ENCODE results near the gene RAD23B.
"Not testable (repeated sequence)": the region's sequence is repeated elsewhere in the genome, so short reads cannot be mapped to it uniquely, and the experiment has no call there.

RAD23B gene

DNA sequence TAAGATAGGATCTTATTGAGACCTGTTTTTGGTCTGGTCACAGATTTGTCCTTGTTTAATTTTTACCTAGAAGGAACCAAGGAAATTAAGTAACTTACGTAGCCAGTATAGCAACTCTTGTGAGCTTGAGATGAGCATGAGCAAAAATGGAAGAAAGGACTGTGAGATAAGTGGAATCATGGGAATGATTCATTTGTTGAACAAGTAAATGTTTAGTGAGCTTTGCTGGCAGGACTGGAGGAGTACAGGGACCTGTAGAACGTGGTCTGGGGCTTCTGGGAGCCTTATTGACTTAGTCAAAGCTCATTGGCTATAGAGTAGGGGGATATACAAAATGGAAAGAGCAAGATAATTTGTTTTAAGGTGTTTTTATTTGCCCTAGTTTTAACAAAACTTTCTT is 3.0 kb downstream of the RAD23B start:
- Mint-ChIP-seq H3K36me3 (ENCODE audit: insufficient read depth) (peaks cover 36% of the 10 kb centered on the region), H3K9me3 (no peaks in the 10 kb centered on the region), H3K4me3 (peak overlapping the region; percentile 91 to 96), H3K27me3 (no peaks in the 10 kb centered on the region), H3K4me1 (ENCODE audit: low read depth in 2 of 2) (peaks cover 36 to 64% of the 10 kb centered on the region in 2 donors), H3K27ac (no peak overlapping the region)
- DNase-seq (no peak), ATAC-seq (replicated peaks) (no peak)

DNA sequence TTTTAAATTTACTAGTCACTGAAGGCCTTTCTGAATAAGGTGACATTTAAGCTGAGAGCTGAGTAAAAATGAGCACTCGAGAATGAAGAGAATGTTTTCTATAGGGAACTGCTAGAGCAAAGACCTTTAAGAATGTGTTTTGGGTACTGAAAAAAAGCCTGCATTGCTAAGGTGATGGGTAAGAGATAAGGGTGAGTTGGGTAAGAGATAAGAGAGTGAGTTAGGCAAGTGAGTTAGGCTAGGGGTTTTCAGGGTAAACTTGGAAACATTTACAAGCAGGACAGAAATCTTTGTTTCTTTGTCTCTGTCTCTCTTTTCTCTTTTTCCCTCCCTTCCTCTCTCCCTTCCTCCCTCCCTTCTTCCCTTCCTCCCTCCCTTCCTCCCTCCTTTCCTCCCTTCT is 5.6 kb downstream of the RAD23B start:
- no peak overlapping the region for H3K4me3 Mint-ChIP-seq
- H3K9me3 Mint-ChIP-seq = no peaks in the 10 kb centered on the region
- no peaks in the 10 kb centered on the region for H3K27me3 Mint-ChIP-seq
- H3K36me3 Mint-ChIP-seq (ENCODE audit: insufficient read depth) = peaks cover 27% of the 10 kb centered on the region
- ATAC-seq (replicated peaks) (no peak), DNase-seq (no peak)
- peaks cover 37 to 69% of the 10 kb centered on the region in 2 donors for H3K4me1 Mint-ChIP-seq (ENCODE audit: low read depth in 2 of 2)
- H3K27ac Mint-ChIP-seq = peak overlapping the region in 1 of 2 donors; percentile 33

DNA sequence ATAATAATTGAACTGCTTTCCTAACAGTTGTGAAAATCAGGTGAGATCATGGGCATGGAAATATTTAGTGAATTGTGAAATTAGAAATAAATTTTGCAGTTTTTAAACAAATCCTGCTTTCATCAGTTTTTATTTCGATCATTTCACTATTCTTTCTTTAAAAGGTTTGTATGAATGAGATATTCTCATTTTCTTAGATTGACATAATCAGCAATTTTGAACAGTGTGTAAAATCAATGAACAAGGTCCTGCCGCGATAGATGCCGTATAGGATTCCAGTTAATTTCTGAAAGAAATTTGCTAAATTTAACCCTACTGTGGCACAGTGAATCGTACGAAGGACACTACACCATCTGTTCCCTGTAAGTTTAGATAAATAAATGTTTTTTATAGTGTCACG is 7.5 kb downstream of the RAD23B start:
- Mint-ChIP-seq H3K27ac (no peak overlapping the region), H3K27me3 (no peaks in the 10 kb centered on the region)

DNA sequence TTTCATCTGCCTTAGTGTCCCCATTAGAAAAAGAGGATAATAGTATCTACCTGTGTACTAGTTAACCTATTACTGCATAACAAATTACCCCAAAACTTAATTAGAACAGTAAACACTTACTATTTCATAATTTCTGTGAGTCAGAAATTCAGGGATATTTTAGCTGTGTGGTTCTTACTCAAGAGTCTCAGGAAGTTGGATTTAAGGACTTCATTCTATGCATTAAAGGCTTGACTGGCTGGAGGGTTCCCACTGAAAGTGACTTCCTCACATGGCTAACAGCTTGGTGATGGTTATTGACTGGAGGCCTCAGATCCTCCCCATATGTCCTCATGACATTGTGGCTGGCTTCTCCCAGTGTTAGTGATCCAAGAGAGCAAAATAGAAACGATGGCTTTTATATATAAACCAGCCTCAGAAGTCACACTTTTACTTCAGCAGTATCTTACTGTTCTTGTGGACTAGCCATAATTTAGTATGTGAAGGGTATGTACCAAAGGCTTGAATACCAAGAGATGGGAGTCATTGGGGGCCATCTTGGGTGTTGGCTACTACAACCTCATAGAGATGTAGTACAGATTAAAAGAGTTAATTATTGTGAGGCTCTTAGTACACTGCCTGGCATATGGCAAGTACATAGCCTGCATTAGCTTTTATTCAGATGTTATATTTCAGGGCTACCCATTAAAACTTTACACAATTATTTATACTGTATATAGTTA is 9.9 kb downstream of the RAD23B start:
- H3K36me3 Mint-ChIP-seq (ENCODE audit: insufficient read depth) = peaks cover 3% of the 10 kb centered on the region
- H3K27me3 Mint-ChIP-seq = no peaks in the 10 kb centered on the region
- ATAC-seq (replicated peaks) (no peak), DNase-seq (no peak)
- H3K9me3 Mint-ChIP-seq = no peaks in the 10 kb centered on the region
- peaks cover 37 to 66% of the 10 kb centered on the region in 2 donors for H3K4me1 Mint-ChIP-seq (ENCODE audit: low read depth in 2 of 2)
- no peak overlapping the region for H3K4me3 Mint-ChIP-seq
- no peak overlapping the region for H3K27ac Mint-ChIP-seq

More for the DNA sequence above, 7.5 kb downstream of the RAD23B start:
- Mint-ChIP-seq H3K36me3 (ENCODE audit: insufficient read depth) (peaks cover 16% of the 10 kb centered on the region), H3K4me1 (ENCODE audit: low read depth in 2 of 2) (peaks cover 50 to 73% of the 10 kb centered on the region in 2 donors), H3K9me3 (no peaks in the 10 kb centered on the region), H3K4me3 (no peak overlapping the region)
- no peak for DNase-seq
- no peak for ATAC-seq (replicated peaks)

DNA sequence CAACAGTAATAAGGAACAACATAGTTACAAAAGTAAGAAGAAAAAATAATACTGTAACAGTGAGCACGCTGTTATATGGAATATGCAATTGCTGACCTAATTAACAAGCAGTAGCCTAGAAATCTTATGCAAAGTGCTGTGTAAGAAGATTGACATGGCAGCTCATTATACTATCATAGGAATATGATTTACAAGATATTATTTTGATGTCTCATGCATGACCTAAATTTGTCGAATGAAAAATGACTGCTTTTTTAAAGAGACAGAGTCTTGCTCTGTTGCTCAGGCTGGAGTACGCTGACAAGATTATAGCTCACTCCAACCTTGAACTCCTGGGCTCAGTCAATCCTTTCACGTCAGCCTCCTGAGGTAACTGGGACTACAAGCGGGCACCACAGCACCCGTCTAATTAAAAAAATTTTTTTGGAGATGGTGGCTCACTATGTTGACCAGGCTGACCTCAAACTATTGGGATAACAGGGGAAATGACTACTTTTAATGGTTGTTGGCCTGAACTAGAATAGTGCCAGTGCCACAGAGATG is 10.5 kb downstream of the RAD23B start:
- Mint-ChIP-seq H3K9me3 (no peaks in the 10 kb centered on the region), H3K27me3 (no peaks in the 10 kb centered on the region), H3K27ac (peak overlapping the region in 1 of 2 donors; percentile 20), H3K36me3 (ENCODE audit: insufficient read depth) (peaks cover 3% of the 10 kb centered on the region), H3K4me1 (ENCODE audit: low read depth in 2 of 2) (peaks cover 37 to 63% of the 10 kb centered on the region in 2 donors), H3K4me3 (peak overlapping the region in 1 of 2 donors; percentile 20)
- ATAC-seq (replicated peaks) = no peak
- no peak for DNase-seq

DNA sequence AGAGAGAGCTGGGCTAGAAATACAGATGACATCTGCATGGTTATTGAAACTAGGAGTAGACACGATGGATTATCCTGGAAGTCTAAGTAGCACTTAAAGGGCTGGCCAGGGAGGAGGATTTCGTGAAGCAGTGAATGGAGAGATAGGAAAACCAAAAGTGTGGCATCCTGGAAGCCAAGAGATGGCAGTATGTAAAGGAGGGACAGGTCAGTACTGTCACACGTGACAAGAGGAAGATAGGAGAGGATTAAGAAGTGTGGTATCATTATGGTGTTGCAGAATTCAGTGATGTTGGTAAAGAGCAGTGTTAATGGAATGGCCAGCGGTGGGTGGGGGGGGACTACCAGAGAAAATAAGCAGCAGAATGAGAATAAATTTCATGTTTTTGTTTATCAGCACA is 11.7 kb downstream of the RAD23B start:
- peak overlapping the region; percentile 1 to 27 for H3K27ac Mint-ChIP-seq
- H3K4me3 Mint-ChIP-seq = peak overlapping the region in 1 of 2 donors; percentile 20
- ATAC-seq (replicated peaks) = no peak
- H3K36me3 Mint-ChIP-seq (ENCODE audit: insufficient read depth) = peaks cover 3% of the 10 kb centered on the region
- no peaks in the 10 kb centered on the region for H3K9me3 Mint-ChIP-seq
- DNase-seq = no peak
- peaks cover 30 to 62% of the 10 kb centered on the region in 2 donors for H3K4me1 Mint-ChIP-seq (ENCODE audit: low read depth in 2 of 2)
- H3K27me3 Mint-ChIP-seq = no peaks in the 10 kb centered on the region

DNA sequence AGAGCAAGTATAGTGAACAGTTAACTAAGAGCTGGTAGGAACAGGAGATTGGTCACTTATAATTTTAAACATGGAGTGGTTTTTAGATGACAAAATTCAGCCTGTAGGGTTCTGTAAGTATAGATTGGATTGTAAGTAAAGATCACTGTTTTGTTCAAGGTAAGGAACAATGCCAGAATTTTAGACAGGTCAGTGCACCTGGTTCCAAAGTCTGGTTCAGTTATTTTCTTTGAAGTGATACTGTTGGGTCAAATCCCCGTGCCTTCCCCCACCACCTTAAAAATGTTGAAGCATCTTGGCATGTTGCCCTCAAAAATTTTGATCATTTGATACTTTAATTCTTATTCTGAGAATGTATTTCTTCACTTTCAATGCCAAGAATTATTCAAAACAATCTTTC is 12.9 kb downstream of the RAD23B start:
- no peak for ATAC-seq (replicated peaks)
- peaks cover 10% of the 10 kb centered on the region for H3K36me3 Mint-ChIP-seq (ENCODE audit: insufficient read depth)
- no peak overlapping the region for H3K4me3 Mint-ChIP-seq
- H3K9me3 Mint-ChIP-seq = no peaks in the 10 kb centered on the region
- H3K4me1 Mint-ChIP-seq (ENCODE audit: low read depth in 2 of 2) = peaks cover 23 to 53% of the 10 kb centered on the region in 2 donors
- H3K27ac Mint-ChIP-seq = peak overlapping the region in 1 of 2 donors; percentile 67
- DNase-seq = no peak
- H3K27me3 Mint-ChIP-seq = no peaks in the 10 kb centered on the region

DNA sequence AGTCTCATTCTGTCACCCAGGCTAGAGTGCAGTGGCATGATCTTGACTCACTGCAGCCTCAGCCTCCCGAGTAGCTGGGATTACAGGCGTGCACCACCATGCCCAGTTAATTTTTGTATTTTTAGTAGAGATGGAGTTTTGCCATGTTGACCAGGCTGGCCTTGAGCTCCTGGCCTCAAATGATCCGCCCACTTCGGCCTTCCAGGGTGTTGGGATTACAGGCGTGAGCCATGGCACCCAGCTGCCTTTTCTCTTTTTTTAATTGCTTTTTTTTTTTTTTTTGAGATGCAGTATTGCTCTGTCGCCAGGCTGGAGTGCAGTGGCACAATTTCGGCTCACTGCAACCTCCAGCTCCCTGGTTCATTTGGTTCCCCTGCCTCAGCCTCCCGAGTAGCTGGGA is 13.5 kb downstream of the RAD23B start:
- not testable (repeated sequence) for H3K9me3 Mint-ChIP-seq; DNase-seq; ATAC-seq (replicated peaks); H3K4me3 Mint-ChIP-seq; H3K27me3 Mint-ChIP-seq
- Mint-ChIP-seq H3K27ac (peak overlapping the region in 1 of 2 donors; percentile 67), H3K4me1 (ENCODE audit: low read depth in 2 of 2) (peaks cover 23 to 51% of the 10 kb centered on the region in 2 donors), H3K36me3 (ENCODE audit: insufficient read depth) (peaks cover 16% of the 10 kb centered on the region)

DNA sequence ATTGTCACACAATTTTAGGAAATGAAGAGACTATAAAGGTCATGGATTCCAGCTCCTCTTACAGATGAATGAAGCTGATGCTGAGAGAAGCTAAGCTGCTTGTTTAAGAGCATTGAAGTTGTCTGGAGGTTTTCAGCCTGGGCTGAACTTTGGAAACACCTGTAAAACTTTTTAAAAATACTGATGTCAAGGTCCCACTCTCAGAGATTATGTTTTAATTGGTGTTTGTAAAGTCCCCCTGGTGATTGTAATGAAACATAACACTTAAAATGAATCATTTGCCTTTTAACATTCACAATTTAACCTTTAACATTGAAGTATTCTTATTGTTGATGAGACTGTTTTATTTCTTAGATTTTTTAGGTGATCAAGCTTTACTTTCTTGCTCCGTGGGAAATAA is 16.4 kb downstream of the RAD23B start:
- no peak overlapping the region for H3K4me3 Mint-ChIP-seq
- no peak for DNase-seq
- ATAC-seq (replicated peaks) = peak; percentile 45
- H3K36me3 Mint-ChIP-seq (ENCODE audit: insufficient read depth) = peaks cover 27% of the 10 kb centered on the region
- H3K27ac Mint-ChIP-seq = no peak overlapping the region
- H3K4me1 Mint-ChIP-seq (ENCODE audit: low read depth in 2 of 2) = peaks cover 11 to 38% of the 10 kb centered on the region in 2 donors
- no peaks in the 10 kb centered on the region for H3K9me3 Mint-ChIP-seq
- H3K27me3 Mint-ChIP-seq = no peaks in the 10 kb centered on the region

DNA sequence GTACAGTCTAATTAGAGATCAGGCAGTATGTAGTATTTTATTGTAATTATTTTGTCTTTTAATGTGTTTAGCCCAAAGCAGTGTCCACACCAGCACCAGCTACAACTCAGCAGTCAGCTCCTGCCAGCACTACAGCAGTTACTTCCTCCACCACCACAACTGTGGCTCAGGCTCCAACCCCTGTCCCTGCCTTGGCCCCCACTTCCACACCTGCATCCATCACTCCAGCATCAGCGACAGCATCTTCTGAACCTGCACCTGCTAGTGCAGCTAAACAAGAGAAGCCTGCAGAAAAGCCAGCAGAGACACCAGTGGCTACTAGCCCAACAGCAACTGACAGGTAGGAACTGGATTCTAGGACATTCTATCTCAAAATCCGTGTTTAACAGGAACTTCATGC is 23.2 kb downstream of the RAD23B start:
- Mint-ChIP-seq H3K27ac (peak overlapping the region in 1 of 2 donors; percentile 35), H3K36me3 (ENCODE audit: insufficient read depth) (peaks cover 65% of the 10 kb centered on the region), H3K27me3 (no peaks in the 10 kb centered on the region), H3K9me3 (no peaks in the 10 kb centered on the region), H3K4me3 (no peak overlapping the region), H3K4me1 (ENCODE audit: low read depth in 2 of 2) (peaks cover 36 to 40% of the 10 kb centered on the region in 2 donors)
- DNase-seq = no peak
- no peak for ATAC-seq (replicated peaks)

DNA sequence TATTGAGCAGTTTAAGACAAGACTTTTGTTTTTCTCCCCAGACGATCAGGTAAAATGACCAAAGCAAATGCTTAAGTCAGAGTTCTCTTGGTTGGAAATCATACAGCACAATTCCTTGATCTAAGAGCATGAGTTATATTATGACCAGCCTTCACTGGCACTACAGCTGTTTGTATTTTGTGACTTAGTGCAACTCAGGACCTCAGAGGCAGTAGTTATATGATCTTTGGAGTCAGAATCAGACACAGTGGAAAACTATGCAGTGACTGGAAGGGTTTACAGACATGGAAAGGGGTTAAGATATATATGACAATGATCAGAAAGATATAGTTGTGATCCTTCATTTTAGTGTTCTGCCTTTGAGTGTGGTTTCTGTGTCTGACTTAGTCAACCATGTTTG is 24.3 kb downstream of the RAD23B start:
- H3K27ac Mint-ChIP-seq = no peak overlapping the region
- ATAC-seq (replicated peaks) (no peak), DNase-seq (no peak)
- H3K9me3 Mint-ChIP-seq = no peaks in the 10 kb centered on the region
- peaks cover 62% of the 10 kb centered on the region for H3K36me3 Mint-ChIP-seq (ENCODE audit: insufficient read depth)
- no peaks in the 10 kb centered on the region for H3K27me3 Mint-ChIP-seq
- H3K4me1 Mint-ChIP-seq (ENCODE audit: low read depth in 2 of 2) = peaks cover 40 to 46% of the 10 kb centered on the region in 2 donors
- no peak overlapping the region for H3K4me3 Mint-ChIP-seq

DNA sequence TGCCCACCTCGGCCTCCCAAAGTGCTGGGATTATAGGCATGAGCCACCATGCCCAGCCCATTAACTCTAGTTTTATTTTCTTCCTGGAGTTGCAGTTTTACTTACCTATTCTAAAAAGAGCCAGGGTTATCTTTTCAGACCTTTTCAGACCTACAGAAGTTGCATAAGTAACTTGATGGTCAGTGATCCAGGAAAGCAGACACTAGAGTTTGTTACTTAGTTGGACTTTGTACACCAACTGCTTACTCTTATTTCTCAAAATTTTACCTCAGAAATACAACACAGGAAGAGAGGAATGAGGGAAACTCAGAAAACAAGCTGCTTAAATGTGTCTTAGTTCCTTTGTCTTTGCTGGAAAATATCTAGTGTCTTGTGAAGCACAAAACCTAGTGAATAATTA is 25.4 kb downstream of the RAD23B start:
- peak overlapping the region; percentile 55 to 65 for H3K4me3 Mint-ChIP-seq
- no peak for DNase-seq
- H3K27ac Mint-ChIP-seq = peak overlapping the region; percentile 75 to 93
- H3K36me3 Mint-ChIP-seq (ENCODE audit: insufficient read depth) = peaks cover 53% of the 10 kb centered on the region
- H3K27me3 Mint-ChIP-seq = no peaks in the 10 kb centered on the region
- ATAC-seq (replicated peaks) = no peak
- H3K9me3 Mint-ChIP-seq = no peaks in the 10 kb centered on the region
- H3K4me1 Mint-ChIP-seq (ENCODE audit: low read depth in 2 of 2) = peaks cover 45 to 57% of the 10 kb centered on the region in 2 donors

DNA sequence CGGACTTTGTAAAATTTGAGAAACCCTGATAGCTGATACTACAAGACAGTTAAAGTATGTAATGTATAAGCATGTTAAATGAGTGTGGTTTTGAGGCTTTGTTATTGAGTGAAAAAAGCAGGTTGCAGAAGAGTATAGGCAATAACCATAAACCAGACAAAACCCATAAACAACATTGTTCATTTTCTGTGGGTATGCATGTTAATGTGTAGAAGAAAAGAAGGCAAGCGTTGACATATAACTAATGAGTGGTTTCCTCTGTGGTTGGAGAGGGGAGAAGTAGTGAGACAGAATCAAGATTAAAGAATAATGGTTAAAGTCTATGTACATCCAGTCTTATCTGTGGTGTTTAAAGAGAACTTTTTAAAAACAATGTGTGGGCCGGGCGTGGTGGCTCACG is 26.2 kb downstream of the RAD23B start:
- Mint-ChIP-seq H3K9me3 (no peaks in the 10 kb centered on the region), H3K27me3 (no peaks in the 10 kb centered on the region), H3K4me1 (ENCODE audit: low read depth in 2 of 2) (peaks cover 50 to 59% of the 10 kb centered on the region in 2 donors), H3K4me3 (peak overlapping the region; percentile 55 to 65), H3K36me3 (ENCODE audit: insufficient read depth) (peaks cover 53% of the 10 kb centered on the region), H3K27ac (peak overlapping the region; percentile 75 to 93)
- ATAC-seq (replicated peaks) = peak; percentile 88
- no peak for DNase-seq

DNA sequence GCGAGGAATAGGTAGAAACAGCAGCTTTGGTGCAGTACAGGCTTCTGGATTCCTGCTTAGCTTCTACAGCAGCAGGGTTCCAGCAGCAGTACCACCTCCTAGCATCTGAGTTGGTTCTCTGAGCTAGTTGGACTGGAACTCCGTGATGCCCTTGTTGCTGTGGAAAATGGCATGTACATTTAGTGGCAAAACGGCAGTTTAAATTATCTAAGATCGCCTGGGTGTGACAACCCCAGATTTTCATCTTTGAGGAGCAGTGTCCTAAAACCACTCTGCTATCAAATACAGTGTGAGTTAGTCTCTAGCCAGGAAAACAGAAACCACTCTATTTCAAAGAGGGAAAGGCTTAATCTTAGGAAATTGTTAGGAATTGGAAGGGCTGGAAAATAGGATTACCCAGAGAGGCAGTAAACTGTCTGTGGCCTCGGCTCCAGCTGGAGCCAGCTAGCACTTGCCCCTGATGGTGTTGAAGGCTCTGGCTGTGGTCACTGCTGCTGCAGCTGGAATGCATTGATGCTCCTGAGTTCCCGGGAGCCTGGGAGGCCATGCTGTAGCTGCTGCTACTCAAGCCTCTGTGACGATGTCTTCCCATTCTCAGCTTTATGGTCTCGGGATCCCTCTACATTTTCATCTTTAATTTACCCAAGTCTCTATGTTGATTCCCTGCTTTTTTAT is 29.4 kb downstream of the RAD23B start:
- Mint-ChIP-seq H3K36me3 (ENCODE audit: insufficient read depth) (peaks cover 47% of the 10 kb centered on the region), H3K4me1 (ENCODE audit: low read depth in 2 of 2) (peaks cover 54 to 72% of the 10 kb centered on the region in 2 donors), H3K27ac (peak overlapping the region in 1 of 2 donors; percentile 17), H3K4me3 (no peak overlapping the region), H3K9me3 (no peaks in the 10 kb centered on the region), H3K27me3 (no peaks in the 10 kb centered on the region)
- DNase-seq (no peak), ATAC-seq (replicated peaks) (no peak)
